MM.1S (cell line): Measurements from ENCODE around the gene PTPRD.

Source experiments
- CTCF ChIP-seq: fragments of 300-600 bp; sonication (generic); IDR thresholded peaks from 2 replicates; pipeline ENCODE4 v1.5.1; 2016; ENCODE audit warnings: antibody characterized with exemption, low read length, mixed read lengths
- EZH2 ChIP-seq: fragments of 300-600 bp; sonication (generic); optimal IDR thresholded peaks from 2 replicates; pipeline ENCODE3; 2017; ENCODE audit warnings: low read depth, mild to moderate bottlenecking, antibody characterized with exemption, low read length, mixed read lengths
- EZH2phosphoT487 ChIP-seq: fragments of 300-600 bp; sonication (generic); IDR thresholded peaks from 2 replicates; pipeline ENCODE4 v1.6.1; 2018; ENCODE audit warnings: antibody characterized with exemption, low read length

DNA sequence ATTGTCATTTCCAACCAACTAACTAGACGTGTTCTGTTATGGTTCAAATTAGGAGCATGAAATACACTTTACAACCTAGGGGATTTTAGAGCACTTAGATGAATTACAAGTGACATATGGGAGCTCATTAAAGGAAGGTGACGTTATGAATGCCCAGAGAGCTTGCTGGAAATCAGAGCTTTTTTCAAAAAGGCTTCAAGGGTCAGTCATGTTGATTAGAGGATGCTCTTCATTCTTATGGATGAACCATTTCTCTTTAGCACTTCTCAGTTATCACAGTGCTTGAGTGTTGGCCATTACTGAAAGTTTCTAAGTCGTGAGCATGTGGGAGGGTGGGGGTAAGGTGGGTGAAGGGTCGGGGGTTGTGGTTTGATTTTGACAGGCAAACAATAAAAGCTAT is 1567.7 kb downstream of the PTPRD start:
- TF ChIP-seq EZH2 (no peak), CTCF (no peak), EZH2phosphoT487 (no peak)
